Inferior parietal cortex (tissue), 1 donor: ENCODE data around the gene GALNT8.
"Not testable (repeated sequence)": the region's sequence is repeated elsewhere in the genome, so short reads cannot be mapped to it uniquely, and the experiment has no call there.

Source experiments
- DNase-seq: peaks from one replicate; pipeline ENCODE4 v3.0.0-alpha.2; 2016; ENCODE audit errors: extremely low spot score

Gene GALNT8

DNA sequence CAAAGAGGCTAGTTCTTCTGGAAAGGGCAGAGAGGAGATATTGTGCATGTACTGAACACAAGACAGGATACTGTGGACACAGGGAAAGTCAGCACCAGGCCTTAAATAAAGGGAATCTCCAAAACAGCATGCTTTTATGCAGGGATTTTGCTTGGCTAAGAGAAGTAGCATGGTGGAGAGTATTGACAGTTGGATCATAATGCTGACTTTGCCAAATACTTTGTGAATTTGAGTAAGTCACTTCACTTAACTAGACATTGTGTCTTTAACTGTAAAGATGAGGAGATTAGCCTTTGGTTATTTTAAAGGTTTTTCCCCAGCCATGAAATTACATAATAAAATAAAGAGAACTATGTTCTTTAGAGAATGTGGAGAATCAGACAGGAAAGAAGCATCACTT, 24.5 kb downstream of the GALNT8 start:
- no peak for DNase-seq

DNA sequence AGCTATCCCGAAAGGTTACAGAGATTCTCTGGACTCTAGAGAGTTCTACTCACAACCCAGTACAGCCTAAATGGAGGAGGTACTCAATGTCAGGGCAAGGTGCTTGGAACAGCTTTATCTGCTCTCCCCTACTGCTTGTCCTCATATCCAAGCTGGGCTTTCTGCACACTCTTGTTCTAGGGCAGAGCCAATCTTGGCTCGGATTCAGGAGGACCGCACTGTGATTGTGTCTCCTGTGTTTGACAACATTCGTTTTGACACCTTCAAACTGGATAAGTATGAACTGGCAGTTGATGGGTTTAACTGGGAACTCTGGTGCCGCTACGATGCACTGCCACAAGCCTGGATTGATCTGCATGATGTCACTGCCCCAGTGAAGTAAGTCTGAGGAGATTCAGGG, 25.0 kb downstream of the GALNT8 start:
- DNase-seq, result no peak

DNA sequence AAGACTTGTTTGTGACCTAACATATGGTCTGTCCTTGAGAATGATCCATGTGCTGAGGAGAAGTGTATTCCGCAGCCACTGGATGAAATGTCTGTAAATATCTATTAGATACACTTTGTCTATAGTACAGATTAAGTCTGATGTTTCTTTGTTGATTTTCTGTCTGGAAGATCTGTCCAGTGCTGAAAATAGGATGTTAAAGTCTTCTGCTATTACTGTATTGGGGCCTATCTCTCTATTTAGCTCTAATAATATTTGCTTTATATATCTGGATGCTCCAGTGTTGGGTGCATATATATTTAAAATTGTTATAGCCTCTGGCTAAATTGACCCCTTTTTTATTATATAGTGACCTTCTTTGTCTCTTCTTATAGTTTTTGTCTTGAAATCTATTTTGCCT, 31.5 kb downstream of the GALNT8 start:
- not testable (repeated sequence) for DNase-seq

DNA sequence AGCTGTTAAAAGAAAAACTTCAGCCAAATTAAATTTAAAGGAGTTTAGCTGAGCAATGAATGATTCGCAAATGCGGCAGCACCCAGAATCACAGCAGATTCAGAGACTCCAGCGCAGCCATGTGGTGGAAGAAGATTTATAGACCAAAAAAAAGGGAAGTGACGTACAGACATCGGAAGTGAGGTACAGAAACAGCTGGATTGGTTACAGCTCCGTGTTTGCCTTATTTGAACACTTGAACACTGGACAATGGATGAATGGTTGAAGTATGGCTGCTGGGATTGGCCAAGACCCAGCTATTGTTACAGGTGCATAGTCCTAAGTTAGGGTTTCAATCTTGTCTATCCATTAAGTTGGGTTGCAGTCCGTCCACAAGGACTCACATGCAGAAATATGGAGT, 42.6 kb downstream of the GALNT8 start:
- DNase-seq, result no peak

DNA sequence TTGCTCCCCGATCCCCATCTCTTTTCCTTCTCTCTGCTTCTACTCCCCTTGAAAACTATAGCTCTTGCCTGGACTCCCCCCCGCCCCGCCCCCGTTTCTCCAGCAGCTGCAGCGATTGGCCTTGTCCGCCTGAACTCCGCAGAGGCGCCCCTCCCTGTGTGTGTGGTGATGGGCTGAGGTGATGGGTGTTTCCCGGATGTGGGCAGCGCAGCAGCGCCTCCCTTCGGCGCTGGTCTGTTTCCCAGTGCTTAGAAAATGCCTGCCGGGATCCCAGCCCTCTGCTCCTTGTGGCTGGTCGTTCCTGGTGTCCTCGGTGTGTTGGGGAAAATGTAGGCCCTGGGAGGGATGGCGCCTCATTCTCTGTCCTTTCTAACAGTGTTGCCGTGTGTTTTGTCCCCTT, 43.3 kb downstream of the GALNT8 start:
- no peak for DNase-seq

DNA sequence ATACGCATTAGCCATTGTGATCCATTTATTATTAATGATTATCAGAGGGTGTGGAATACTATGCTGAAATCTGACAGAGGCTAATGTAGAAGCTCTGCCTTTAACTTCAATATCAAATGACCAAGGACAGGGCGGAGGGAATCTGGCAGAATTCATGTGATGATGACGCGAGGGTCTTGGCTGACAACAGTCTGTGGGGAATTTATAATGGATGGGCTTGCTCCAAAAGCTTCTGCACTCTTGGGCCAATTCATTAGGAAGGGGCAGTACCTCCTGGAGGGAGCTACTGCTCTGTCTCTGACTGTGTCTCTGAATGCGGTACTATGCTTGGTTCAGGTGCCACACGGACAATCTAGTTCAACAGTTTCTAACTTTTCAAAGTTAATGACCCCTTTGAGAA, 46.2 kb downstream of the GALNT8 start:
- no peak for DNase-seq

DNA sequence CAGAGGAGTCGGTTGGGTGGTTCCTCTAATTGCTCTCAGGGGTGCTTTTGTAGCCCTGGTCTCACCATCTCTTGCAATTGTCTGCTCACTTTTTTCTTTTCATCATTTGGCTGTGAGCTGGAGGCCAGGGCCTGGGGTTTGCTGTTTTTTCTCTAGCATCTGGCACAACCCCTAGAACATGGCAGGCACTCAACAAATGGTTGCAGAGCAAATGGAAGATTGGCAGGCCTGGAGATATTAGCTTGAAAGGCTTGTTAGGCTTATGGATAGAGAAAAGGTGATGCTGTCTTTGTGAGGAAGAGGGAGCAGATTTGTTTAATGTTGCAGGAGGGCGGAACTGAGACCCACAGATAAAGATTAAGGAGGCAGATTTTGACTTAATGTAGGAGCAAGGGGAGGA, 47.0 kb downstream of the GALNT8 start:
- no peak for DNase-seq

DNA sequence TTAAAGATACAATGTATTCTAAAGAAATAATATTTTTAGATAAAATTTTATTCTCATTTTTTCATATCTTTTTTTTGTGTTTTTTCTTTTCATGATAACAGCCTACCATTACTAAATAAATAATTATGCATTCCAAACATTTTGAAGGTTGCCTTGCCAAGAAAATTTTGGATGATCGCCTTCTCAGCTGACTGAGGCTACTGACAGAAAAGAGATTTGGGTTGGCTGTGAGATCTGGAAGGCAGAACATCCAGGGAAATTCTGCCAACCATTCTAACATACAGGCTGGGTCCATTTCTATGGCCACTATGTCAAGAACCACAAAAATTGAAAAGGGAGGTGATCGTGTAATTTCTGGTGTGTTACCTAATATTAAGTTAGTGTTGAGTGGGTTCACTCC, 48.1 kb downstream of the GALNT8 start:
- no peak for DNase-seq

DNA sequence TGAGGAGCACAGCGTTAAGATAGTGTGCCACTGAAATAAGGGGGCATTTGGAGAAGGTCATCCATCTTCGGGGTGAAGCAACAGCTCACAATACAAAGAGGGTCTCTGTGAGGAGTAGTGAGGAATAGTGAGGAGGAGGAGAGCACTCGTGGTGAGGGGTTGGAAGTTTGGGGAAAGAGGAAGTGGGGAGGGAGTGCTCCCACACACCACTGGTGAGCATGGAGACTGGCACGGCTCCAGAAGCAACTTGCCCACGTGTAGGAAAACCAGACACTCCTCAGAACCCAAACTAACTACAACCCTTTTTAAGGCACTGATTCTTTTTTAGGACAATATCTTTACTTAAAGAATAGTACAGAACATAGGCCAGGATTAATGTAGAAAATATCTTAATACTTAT, 48.9 kb downstream of the GALNT8 start:
- no peak for DNase-seq

DNA sequence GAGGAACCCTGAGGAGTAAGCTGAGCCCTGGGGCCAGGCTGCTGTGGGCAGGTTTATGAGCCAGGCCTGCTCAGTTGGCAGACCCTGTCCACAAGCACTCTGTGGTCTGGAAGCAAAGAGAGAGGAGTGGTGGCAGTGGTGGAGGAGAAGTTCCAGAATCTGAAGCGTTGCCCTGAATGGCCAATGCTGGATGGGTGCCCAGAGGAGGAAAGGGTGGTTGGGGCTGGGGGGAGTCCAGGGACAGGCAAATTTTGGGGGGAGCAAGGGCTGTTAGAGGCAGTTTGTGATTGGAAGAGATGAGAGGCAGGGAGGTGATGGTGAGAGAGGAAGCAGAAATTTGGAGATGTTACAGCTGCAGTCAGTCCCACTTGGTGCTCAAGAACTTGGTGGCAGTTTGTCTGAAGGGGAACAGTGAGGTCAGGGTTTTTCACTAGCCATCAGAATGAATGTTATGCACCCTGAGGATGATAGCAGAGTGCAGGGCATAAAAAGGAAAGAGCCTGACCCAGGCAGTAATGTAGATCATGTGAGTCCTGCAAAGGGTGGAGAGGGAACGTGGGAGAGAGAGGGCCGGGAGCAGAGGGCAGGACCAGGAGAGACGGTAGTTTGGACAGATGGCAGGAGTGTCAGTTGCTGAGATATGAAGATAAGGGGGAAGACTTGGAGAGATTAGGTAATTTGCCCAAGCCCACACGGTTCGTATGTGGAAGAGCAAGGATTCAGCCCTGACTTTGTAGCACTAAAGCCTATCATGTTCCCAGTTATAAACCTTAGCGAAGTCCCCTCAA, 51.2 kb downstream of the GALNT8 start:
- no peak for DNase-seq

DNA sequence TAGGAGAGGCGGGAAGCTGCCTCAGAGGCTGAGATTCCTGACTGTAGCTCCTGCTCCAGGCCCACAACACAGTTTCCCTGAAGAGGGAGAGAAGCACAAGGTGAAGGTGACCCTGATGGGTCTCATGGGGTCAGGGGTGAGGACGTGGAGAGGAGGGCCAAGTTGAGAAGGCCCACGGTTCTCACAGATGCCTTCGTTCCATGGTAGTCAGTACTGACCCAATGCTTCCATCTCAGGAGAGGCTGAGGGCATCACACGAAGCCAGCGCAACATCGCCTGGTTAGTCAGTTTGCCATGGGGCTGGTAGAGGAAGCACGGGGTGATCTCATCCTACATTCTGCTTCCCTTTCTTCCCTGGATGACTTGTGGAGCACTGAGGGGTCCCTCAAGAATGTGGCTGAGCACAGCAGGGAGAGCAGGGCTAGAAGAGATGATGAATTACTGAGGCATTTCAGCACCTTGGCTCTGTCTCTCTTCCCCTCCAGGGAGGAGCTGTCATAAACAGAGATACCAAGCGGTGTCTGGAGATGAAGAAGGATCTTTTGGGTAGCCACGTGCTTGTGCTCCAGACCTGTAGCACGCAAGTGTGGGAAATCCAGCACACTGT, 51.9 kb downstream of the GALNT8 start:
- DNase-seq, result no peak

DNA sequence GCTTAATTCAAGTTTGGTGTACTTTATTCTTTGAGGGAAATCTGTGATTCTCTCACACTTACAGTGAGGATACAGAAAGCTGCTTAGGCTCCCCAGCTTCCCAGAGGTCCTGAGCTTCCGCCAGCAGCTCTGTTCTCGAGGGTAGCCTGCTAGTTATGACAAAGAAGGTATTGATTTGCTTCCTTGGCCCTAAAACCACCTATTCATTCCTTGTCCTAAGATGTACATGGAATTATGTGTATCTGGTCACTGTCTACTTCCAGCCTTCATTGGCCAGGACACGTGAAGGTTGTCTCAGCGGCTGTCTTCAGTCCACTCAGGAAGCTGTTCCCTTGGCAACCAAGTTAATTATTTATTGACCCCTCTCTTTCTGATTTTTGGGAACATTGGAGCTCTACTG, 55.7 kb downstream of the GALNT8 start:
- DNase-seq, result no peak

DNA sequence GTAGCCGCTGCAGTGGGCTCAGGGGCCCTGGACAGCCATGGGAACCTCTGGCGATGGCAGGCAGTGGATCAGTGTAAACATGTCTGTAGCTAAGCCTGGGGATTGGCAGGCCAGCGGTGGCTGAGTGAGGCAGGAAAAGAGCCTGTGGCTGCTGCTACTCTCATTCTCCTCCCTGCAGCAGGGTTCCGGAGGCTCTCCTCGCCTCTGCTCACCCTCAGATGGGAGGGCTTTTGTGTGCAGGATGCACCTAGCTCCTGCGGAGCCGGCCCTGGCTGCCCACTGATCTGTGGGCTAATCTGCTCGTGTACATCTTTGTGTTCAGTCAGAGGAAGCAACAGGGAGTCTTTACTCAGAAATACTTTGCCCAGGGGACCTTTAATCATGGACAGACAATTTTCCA, 59.5 kb downstream of the GALNT8 start:
- no peak for DNase-seq

DNA sequence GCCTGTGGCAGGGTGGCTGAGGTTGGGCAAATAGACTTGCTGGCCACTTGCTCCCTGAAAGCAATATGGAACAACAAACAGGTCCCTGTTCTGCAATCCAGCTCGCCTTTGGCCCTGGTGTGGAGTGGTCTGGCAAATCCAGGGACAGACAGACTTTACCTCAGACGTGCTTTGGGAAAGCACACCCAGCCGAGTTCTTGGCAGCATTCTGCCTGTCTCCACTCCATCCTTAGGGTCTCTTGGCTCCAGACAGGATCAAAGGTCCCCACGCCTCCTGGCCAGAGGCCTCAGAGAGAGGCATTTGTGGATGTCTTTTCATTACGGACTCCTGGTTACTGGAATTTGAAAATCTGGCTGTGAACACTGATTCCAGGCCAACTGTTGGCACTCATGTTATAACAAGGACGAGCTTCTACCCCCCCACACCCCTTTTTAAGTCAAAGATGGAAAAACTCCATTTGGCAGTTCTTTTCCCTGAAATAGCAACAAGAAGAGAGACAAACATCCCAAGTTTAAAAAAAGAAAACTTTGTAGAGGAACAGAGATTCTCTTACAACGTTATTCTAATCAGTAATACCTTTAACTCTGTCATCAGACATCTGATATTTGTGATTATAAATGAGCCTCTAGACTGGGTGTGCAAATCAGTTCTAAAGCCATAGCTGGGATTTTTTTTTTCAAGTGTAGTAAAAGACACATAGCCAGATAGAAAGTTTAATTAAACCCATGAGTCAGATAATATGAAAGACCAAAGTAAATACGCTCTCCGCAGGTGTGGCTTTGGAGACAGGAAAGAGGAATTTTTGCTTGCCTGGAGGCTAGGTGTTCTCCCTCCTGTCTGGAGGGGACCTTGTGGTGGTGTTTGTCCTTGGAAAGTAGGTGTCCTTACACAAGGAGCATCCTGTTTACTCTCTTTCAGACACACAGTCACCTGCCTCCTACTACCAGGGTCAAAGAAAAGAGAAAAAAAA, 60.7 kb downstream of the GALNT8 start:
- DNase-seq, result peak; percentile 30

DNA sequence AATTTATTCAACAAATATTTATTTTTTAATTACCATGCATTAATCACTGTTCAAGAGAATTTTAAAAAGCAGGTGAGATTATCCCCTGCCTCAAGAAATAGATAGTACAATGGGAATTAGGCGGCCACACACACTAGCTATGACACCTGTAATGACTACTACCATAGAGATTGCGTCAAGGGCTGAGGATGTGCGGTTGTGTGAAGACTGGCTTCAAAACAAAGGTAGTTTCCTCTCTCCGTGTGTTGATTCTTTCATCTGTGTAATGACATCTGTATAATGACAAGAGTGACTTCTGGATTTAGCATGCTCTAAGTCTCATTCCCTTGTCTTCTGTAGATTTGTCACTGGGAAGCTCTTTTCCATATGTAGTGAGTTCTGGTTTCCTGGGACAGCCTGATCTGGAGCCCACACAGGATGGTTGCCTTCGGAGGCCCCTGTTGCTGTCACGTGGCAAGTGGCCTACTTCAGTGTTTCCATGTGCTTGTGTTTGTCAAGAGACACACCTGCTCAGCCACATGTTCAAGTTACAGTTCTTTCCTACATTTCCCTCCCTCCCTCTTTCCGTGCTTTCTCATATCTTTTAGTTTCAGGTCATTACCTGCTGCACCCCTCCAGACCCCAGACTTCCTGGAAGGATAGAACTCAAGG, 64.3 kb downstream of the GALNT8 start:
- no peak for DNase-seq

DNA sequence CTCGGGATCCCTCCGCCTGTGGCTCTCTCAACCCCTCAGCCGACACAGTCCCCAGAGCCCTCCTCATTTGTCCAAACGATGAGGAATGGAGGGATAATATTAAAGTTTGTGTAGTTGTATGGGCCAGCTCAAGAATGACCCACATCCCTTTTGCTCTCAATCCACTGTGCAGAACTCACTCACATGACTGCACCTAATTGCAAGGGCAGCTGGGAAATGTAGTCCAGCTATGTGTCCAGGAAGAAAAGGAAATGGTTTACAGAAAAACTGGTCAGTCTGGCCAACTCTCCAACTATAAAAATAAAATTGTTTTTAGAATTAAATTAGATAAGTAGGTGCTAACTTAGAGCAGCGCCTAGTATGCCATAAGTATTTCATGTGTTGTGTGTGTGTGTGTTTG, 66.6 kb downstream of the GALNT8 start:
- DNase-seq, result no peak

DNA sequence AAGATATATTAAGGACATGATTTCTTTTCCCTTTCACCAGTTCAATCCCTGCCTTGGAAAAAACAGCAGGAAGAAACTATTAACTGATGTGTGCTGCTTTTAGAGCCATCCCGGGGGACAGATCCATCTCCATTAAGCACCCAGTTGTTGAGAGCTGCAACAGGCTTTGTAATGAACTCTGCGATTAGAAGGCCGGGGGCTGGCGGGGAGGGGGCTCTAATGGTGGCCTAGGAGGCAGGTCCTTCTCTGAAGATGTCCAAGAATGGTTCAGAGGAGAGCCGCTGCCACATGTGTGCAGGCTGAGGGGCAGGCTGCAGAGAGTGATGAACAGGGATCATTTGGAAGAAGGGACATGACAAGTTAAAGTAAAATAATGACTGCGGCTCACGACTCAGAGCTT, 67.8 kb downstream of the GALNT8 start:
- no peak for DNase-seq

DNA sequence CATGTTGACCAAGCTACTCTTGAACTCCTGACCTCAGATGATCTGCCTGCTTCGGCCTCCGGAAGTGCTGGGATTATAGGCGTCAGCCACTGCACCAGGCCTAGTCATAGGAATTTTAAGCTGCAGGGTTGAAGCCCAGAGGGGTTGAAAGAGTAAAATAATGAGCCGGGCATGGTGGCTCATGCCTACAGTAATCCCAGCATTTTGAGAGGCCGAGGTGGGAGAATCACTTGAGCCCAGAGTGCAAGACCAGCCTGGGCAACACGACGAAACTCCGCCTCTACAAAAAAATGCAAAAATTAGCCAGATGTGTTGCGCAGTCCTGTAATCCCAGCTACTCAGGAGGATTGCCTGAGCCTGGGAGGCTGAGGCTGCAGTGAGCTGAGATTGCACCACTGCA, 69.6 kb downstream of the GALNT8 start:
- DNase-seq, result no peak

DNA sequence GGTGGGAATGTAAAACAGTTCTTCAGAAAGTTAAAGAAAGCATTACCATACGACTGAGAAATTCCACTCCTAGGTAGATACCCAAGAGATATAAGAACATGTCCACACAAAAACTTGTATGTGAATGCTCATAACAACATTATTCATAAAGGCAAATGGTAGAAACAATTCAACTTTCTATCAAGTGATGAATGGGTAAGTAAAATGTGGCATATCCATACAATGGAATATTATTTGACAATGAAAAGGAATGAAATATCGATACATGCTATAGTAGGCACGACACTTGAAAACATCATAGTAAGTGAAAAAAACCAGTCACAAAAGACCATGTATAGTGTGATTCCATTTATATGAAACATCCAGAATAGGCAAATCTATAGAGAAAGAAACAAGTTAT, 71.3 kb downstream of the GALNT8 start:
- no peak for DNase-seq

DNA sequence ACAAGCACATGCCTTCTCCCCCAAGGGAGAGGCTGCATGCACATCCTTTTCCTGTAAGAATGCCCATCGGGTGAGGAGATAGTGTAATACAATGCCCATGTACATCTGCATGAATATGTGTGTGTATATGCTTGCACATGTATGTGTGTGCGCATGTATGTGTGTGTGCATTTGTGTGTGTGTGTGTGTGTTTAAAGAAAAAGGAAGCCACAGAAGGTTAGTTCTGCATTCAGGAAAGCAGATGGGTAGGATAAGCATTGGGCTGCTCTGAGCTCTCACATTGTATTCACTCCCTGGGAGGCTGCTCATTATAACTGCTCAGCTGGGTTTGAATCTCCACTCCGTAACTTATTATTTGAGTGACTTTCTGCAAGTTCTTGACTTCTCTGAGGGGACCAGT, 74.3 kb downstream of the GALNT8 start:
- no peak for DNase-seq

DNA sequence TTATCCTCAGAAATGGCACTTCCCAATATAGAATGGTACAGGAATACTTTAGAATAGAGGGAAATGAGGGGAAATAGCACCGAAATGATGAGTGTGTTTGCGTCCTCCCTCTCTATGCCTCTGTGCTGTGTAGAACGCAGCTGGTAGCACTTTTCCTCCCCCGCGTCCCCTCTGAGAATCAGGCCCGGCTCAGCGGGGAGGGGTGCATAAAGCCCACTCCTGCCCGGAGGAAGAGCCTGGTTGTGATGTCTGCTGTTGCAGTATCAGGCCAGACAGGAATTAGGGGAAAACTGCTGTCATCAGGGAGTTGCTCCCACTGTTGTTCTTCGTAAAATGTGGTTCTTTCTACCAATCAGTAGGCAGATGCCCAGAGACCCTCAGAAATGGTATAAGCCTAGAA, 76.0 kb downstream of the GALNT8 start:
- DNase-seq, result no peak
